ENCODE data around the gene NTM.

Gene NTM

GRCh38 chr11:131609921-131610320 is 239.5 kb downstream of the NTM start:
- FAIRE-seq = no peak

DNA sequence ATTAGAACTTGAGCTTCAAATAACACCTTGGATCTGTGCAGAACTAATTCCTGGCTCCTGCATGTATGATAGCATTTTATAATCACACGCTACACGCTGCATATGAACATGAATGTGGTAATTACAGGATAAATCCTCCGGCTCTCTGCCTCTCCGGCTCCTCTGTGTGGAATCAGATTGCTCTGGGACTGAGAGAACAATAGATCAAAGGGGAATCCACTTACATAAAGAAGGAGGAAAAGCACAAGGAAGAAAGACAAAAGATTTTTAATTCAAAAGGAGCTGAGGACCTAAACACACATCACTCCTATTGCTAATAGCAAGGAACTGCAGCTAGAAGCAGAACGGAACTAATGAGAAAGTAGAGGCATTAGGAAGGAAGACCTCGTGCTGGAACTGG is 240.9 kb downstream of the NTM start:
- FAIRE-seq = no peak

DNA sequence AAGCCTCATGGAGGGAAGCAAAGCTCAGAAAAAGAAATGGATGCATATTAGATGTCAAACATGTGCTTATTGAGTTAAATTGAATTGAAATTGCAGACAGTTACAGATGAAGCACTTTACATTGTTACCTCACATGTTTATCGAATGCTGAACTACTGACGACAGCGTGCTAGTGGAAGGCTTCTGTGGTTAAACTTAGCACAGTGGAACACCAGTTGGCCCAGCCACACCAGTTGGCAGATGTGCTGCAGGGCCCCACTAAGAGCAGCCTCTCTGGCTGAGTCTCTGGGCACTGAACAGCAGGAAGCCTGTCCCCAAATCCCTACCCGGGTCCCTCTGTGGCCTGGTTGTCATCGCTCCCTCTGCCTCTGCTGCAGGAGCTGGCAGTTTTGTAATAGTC is 242.1 kb downstream of the NTM start:
- no peak for FAIRE-seq

GRCh38 chr11:131614631-131615030 is 244.2 kb downstream of the NTM start:
- FAIRE-seq = no peak

GRCh38 chr11:131615611-131616010 is 245.2 kb downstream of the NTM start:
- FAIRE-seq = no peak

DNA sequence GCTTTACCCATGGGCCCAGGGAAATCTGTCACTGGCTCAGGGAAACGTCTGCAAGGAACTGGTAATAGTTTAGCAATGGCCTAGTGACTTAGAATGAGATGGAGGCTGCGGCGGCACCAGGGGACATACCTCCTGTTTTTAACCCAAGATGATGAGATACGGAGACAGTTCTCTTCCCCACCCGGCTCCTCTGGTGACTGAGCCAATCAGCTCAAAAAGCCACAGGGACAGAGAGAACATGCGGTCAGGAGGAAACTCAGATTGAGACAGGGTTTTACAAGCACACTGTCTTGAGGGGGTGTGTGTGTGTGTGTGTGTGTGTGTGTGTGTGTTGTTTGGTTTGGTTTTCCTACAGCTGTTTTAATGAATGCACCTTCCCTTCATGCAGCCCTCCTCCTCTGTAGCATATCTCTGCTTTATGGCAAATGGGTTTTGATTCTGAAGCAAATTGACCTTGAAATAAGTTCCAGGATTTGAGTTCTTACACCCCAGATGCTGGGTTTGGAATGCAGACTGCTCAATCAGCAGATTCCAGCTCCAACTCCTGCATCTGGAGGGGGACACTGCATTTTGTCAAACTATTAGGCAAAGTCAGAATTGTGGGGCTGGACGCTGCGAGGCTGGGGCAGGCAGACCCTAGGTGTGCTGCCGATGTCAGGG is 246.2 kb downstream of the NTM start:
- FAIRE-seq = no peak

GRCh38 chr11:131618201-131618600 is 247.8 kb downstream of the NTM start:
- no peak for FAIRE-seq

DNA sequence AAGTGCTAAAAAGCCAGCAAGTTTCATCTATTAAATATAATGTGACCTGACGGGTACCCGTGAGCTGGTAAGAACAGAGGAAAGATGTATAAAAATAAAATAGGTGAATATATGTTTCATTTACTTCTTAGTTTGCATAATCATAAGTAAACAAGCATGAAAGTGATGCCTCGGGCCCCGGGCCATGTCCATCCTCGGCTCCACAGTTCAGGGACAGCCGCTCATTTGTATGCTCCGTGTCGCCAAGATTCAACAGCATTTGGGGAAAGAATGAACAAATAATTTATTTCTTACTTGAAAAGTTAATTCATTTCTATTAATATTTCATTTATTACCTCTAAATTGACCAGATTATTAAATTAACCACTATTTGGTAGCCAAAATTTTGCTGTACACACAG is 251.8 kb downstream of the NTM start:
- FAIRE-seq = no peak

DNA sequence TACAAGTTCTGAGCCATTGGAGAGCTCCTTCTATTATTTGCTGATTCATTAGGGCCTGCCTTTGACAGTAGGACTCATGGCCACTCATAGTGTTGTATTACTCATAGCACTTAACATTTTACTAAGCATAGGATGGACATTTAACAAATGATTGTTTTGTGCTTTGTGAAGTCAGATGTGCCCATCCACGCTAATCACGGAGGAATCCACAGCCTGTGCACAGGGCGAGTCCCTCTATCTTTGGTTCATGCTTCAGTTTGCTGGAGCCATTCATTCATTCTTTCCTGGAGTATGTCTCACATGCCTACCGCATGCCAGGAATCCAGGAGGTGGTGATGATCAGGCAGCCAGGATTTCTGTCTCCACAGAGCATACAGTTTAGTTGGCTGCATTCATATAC is 254.1 kb downstream of the NTM start:
- FAIRE-seq = no peak

GRCh38 chr11:131626788-131627187 is 256.4 kb downstream of the NTM start:
- no peak for FAIRE-seq

- no peak for FAIRE-seq
These were observed 258.3 kb downstream of the NTM start for GRCh38 chr11:131628739-131629138.

- no peak for FAIRE-seq
These were observed 259.6 kb downstream of the NTM start for GRCh38 chr11:131629925-131630540.

DNA sequence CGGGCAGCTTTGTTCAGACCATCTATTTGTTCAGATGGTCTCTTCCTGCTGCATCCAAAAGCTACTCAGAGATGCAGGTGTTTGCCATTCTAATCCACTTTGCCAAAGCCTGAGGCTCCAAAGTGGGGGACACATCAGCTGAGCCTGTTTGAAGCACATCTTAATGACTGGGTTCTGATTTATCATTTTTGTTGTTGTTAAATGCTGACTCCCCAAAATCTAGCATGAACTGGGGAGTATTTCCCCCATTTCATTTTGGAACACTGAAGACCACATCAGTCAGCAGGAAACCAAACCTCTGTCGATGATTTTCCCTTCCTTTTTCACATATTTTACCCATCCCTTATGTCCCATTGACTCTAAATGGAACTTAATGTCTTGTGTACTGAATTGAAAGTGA is 262.6 kb downstream of the NTM start:
- no peak for FAIRE-seq

DNA sequence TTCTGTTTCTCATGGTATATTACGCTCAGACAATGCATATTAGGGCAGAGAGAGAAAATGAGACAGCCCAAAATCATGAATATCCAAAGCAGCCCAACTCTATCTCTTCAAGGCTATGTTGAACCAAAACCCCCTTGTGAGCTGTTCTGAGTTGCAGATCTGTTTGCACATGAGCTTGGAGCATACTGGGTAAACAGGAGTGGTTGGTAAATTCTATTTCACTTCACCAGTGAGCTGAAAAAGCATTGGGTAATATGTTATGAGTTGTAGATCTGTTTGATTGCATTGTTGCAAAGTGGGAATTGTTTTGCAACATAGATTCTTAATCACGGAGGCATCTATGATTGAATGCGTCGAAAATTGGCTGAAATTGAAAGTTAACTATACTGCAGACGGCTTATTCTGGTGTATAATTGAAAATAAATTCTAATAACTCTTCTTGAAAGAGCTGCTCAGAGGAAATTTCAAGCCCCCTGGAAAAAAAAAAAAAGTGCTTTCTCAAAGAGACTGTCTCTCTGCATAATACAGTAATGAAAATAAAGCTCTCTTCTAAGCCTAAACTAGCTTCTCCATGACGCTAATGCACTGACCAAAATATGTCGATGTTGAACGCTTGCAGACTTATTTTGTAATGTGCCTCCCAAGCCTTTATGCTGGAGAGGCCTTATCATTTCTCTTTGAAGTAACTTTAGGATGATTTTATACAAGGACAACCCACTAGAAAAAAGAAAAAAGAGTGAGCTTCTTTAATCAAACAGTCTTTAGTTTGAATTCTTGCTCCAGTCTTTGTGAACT is 263.7 kb downstream of the NTM start:
- FAIRE-seq = no peak

GRCh38 chr11:131637469-131638175 is 267.2 kb downstream of the NTM start:
- FAIRE-seq = no peak

DNA sequence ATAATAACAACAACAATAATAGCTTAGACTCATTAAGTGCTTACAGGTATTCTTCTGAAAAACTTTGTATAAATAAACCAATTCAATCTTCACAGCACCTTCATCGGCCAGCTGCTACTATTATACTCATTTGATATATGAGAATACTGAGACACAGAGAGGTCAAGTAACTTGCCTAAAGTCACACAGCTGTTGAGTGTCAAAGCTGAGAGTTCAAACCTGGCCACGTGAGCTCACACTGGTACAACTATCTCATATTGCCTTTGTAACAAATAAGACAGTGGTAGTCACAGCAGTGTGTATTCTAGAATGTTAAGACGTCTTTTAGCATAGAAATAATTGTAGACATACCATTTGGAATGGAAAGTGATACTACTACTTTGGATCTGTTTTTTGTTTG is 268.5 kb downstream of the NTM start:
- FAIRE-seq = no peak

GRCh38 chr11:131640320-131640719 is 269.9 kb downstream of the NTM start:
- no peak for FAIRE-seq

- no peak for FAIRE-seq
These were observed 272.5 kb downstream of the NTM start for GRCh38 chr11:131642756-131643531.

DNA sequence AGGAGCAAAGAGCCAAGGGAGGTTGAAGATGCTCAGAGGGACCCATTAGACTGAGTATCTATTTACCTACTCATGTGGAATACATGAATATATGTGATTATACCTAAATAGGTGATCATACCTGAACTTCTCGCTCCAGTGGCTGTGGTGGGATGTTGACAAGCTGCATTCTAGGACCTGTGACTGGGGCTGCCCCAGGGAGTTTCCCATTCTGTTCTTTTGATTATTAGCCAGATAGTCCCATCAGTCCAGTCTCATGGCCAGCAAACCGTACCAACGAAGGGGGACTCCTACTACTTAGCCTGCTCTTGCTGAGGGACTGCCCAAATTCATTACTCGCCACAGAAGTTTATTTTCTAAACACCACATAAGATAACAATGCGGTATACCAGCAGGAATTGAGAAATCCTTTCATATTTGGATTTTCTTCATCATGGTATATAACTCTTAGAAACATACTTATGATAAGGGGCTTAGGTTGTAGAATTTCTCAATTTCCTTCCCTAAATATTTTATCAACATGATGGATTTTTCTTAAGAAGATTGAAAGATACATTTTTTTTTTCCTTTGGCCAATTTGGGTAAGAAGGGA is 273.9 kb downstream of the NTM start:
- FAIRE-seq = no peak

DNA sequence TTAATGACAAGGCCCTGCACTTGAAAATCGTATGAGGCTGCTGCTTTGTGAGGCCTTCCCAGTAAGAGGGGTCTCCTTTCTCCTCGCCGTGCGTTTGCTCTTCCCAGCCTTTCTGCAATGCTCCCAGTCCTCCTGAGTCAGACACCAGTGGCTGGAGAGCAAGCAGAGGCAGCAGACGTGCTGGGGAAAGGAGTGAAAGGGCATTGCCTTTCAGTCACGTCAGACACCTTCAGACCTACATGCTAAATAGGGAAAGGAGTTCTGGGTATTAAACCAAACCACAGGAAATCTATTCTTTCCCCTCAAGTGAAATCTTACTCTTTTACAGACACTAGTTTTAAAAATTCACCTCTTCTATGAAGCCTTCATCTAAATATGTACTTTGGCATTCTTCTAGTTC is 274.8 kb downstream of the NTM start:
- no peak for FAIRE-seq

- FAIRE-seq = no peak
These were observed 279.4 kb downstream of the NTM start for GRCh38 chr11:131649856-131650255.

DNA sequence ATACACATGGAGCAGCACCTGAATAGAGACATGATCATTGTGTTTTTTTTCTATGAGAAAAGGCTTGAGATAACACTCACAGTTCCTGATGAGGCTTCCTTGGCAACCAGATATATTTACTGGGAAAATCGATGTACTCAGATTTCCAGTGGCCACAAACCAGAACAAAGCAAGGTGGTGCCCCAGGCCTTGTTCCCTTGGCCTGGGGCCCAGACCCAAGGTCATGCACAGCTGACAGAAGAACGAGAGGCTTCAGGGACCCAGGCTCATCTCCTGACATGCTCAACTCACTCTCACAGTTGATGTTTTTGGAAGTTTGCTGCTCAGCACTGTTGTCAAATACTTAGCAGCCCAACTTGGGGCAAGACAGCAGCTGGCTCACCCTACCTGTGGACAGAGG is 281.8 kb downstream of the NTM start:
- no peak for FAIRE-seq
